SK-N-SH treated with all-trans-retinoic acid at 6 μM for 48 hours (cell line): ENCODE results near the gene HEATR5B.

ENCODE experiments used
- ATAC-seq: fragments of 200-7000 bp; cut with Tn5 transposase; 3 replicates; pipeline ENCODE4 v1.9.1; 2020; ENCODE audit warnings: mild to moderate bottlenecking, moderate library complexity
- ARNTL ChIP-seq: fragments of 450-650 bp; formaldehyde crosslinking; IDR thresholded peaks from 2 replicates; pipeline ENCODE4 v1.5.0; 2020; ENCODE audit warnings: low read depth, mild to moderate bottlenecking, moderate library complexity, borderline replicate concordance
- BACH2 ChIP-seq: fragments of 250-450 bp; sonication (Bioruptor Pico); IDR thresholded peaks from 2 replicates; pipeline ENCODE4 v1.9.0; 2021; ENCODE audit warnings: mild to moderate bottlenecking, borderline replicate concordance
- CREB5 ChIP-seq: fragments of 250-450 bp; sonication (Bioruptor Pico); IDR thresholded peaks from 2 replicates; pipeline ENCODE4 v1.5.1; 2020; ENCODE audit warnings: low read depth, mild to moderate bottlenecking, moderate library complexity
- CSDC2 ChIP-seq: fragments of 250-450 bp; sonication (Bioruptor Pico); IDR thresholded peaks from 2 replicates; pipeline ENCODE4 v1.5.0; 2020; ENCODE audit warnings: mild to moderate bottlenecking, moderate library complexity
- CSRNP3 ChIP-seq: fragments of 250-450 bp; sonication (Bioruptor Pico); IDR thresholded peaks from 2 replicates; pipeline ENCODE4 v1.5.1; 2021; ENCODE audit warnings: mild to moderate bottlenecking, moderate library complexity
- ESRRG ChIP-seq: fragments of 250-450 bp; sonication (Bioruptor Pico); IDR thresholded peaks from 2 replicates; pipeline ENCODE4 v1.6.1; 2021; ENCODE audit warnings: mild to moderate bottlenecking
- GLIS3 ChIP-seq: fragments of 250-450 bp; sonication (Bioruptor Pico); IDR thresholded peaks from 2 replicates; pipeline ENCODE4 v1.5.0; 2020; ENCODE audit warnings: mild to moderate bottlenecking, moderate library complexity
- OSR1 ChIP-seq: fragments of 250-450 bp; sonication (Bioruptor Pico); IDR thresholded peaks from 2 replicates; pipeline ENCODE4 v1.8.0; 2022; ENCODE audit warnings: moderate library complexity, mild to moderate bottlenecking, inconsistent platforms
- PATZ1 ChIP-seq: fragments of 250-450 bp; sonication (Bioruptor Pico); IDR thresholded peaks from 2 replicates; pipeline ENCODE4 v1.8.0; 2020; ENCODE audit warnings: mild to moderate bottlenecking, moderate library complexity, borderline replicate concordance
- POU6F1 ChIP-seq: fragments of 250-450 bp; sonication (Bioruptor Pico); IDR thresholded peaks from 2 replicates; pipeline ENCODE4 v1.8.0; 2021; ENCODE audit warnings: low read depth, mild to moderate bottlenecking, moderate library complexity, borderline replicate concordance
- PPARA ChIP-seq: fragments of 250-450 bp; sonication (Bioruptor Pico); IDR thresholded peaks from 2 replicates; pipeline ENCODE4 v1.5.0; 2020; ENCODE audit warnings: mild to moderate bottlenecking, borderline replicate concordance
- SNAI2 ChIP-seq: fragments of 250-450 bp; sonication (Bioruptor Pico); IDR thresholded peaks from 2 replicates; pipeline ENCODE4 v1.5.0; 2020; ENCODE audit warnings: mild to moderate bottlenecking, moderate library complexity
- TCF4 ChIP-seq: fragments of 250-450 bp; sonication (Bioruptor Pico); IDR thresholded peaks from 2 replicates; pipeline ENCODE4 v1.8.0; 2021; ENCODE audit warnings: mild to moderate bottlenecking, moderate library complexity, borderline replicate concordance
- TOX ChIP-seq: fragments of 250-450 bp; sonication (Bioruptor Pico); IDR thresholded peaks from 2 replicates; pipeline ENCODE4 v1.8.0; 2021; ENCODE audit warnings: mild to moderate bottlenecking, moderate library complexity, borderline replicate concordance
- TSHZ2 ChIP-seq: fragments of 250-450 bp; sonication (Bioruptor Pico); IDR thresholded peaks from 2 replicates; pipeline ENCODE4 v1.5.0; 2020; ENCODE audit warnings: mild to moderate bottlenecking, moderate library complexity
- ZC3H10 ChIP-seq: fragments of 250-450 bp; sonication (Bioruptor Pico); IDR thresholded peaks from 2 replicates; pipeline ENCODE4 v1.5.1; 2021; ENCODE audit warnings: mild to moderate bottlenecking, moderate library complexity
- ZFP3 ChIP-seq: fragments of 250-450 bp; sonication (Bioruptor Pico); IDR thresholded peaks from 2 replicates; pipeline ENCODE4 v1.5.0; 2020; ENCODE audit warnings: mild to moderate bottlenecking, moderate library complexity
- ZFP30 ChIP-seq: fragments of 450-650 bp; formaldehyde crosslinking; IDR thresholded peaks from 2 replicates; pipeline ENCODE4 v1.5.0; 2022; ENCODE audit warnings: mild to moderate bottlenecking, moderate library complexity
- ZNF70 ChIP-seq: fragments of 450-650 bp; formaldehyde crosslinking; IDR thresholded peaks from 2 replicates; pipeline ENCODE4 v1.5.0; 2020; ENCODE audit warnings: mild to moderate bottlenecking, moderate library complexity
- ZNF8 ChIP-seq: fragments of 450-650 bp; formaldehyde crosslinking; IDR thresholded peaks from 2 replicates; pipeline ENCODE4 v1.5.0; 2020; ENCODE audit warnings: mild to moderate bottlenecking, moderate library complexity

Gene HEATR5B

GRCh38 chr2:36963734-36964133 is 120.4 kb downstream of the HEATR5B start:
- TF ChIP-seq ESRRG (CRISPR knock-in tag) (no peak), PPARA (CRISPR knock-in tag) (no peak), ZFP30 (no peak), ZNF70 (CRISPR knock-in tag) (no peak), SNAI2 (CRISPR knock-in tag) (no peak), POU6F1 (CRISPR knock-in tag) (no peak), BACH2 (no peak), GLIS3 (CRISPR knock-in tag) (no peak), ZFP3 (CRISPR knock-in tag) (no peak)
- no peak for ATAC-seq

GRCh38 chr2:36963106-36963505 is 121.1 kb downstream of the HEATR5B start:
- TF ChIP-seq GLIS3 (CRISPR knock-in tag) = no peak
- TF ChIP-seq ZC3H10 = no peak
- TF ChIP-seq PPARA (CRISPR knock-in tag) = no peak
- TF ChIP-seq CSRNP3 = no peak
- no peak for TF ChIP-seq ZNF8 (CRISPR knock-in tag)
- no peak for TF ChIP-seq SNAI2 (CRISPR knock-in tag)
- TF ChIP-seq ZFP30 = no peak
- no peak for TF ChIP-seq CSDC2 (CRISPR knock-in tag)
- no peak for ATAC-seq

GRCh38 chr2:36960773-36961172 is 123.4 kb downstream of the HEATR5B start:
- TF ChIP-seq BACH2 (no peak), ZFP30 (no peak), ARNTL (CRISPR knock-in tag) (no peak), CREB5 (CRISPR knock-in tag) (no peak), PATZ1 (no peak), CSRNP3 (no peak), CSDC2 (CRISPR knock-in tag) (no peak), SNAI2 (CRISPR knock-in tag) (no peak), ZNF8 (CRISPR knock-in tag) (no peak), TSHZ2 (CRISPR knock-in tag) (no peak), PPARA (CRISPR knock-in tag) (no peak), OSR1 (CRISPR knock-in tag) (no peak), ZNF70 (CRISPR knock-in tag) (no peak), TOX (CRISPR knock-in tag) (no peak), POU6F1 (CRISPR knock-in tag) (no peak), GLIS3 (CRISPR knock-in tag) (no peak), TCF4 (CRISPR knock-in tag) (no peak)
- no peak for ATAC-seq
